ENCODE results near the gene CCDC57. TPM values are rescaled to one million over a fixed set of nuclear protein-coding genes. Genes with fewer than 3 reads are reported as not detected.

The CCDC57 gene
- polyA plus RNA-seq, 1 donor (not counting 4 experiments of a cell fraction or from before 2014, with no cell fraction given), result 19.2 TPM

DNA sequence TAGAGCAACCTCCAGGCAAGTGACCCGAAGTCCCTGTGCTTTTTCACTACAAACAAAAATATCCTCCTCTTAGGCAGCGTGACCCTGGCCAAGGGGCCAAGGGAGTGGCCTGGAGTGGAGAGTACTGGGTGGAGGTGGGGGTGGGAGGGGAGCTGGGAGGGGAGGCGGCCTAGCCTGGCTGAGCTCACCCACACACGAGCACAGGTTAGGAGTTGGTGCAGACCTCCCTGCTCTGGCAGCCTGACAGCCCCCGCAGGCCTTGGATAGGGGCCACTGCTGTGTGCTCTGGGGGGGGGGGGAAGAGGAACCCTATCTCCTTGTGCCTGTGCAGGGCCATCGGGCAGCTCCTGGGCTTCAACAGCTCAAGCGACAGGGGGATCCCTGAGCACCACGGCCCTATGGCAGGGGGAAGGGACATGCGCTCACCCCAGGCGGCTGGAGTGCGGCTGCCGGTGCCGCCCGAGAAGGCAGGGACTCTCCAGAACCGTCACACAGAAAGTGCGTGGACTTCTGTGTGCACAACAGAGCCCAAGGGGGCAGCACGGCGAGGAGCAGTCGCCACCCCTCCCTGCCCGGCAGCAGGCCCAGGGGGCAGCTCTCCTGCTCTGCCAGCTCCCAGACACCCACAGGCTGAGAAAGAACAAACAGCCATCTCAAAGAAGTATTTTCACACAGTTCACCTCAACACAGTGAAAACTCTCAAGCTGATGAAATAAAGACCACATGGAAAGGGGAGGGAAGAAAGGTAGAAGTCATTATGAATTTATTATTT is 29.5 kb upstream of the CCDC57 start:
- Histone ChIP-seq H3K4me3 (ENCODE audit: control insufficient read depth in 2 of 3, extremely low read depth in 1 of 3, insufficient read depth in 2 of 3, low read depth in 1 of 3, low read length in 3 of 3) (no peak overlapping the region), H3K4me1 (ENCODE audit: control insufficient read depth, extremely low read depth, insufficient read depth, low read length) (peaks cover 56% of the 10 kb centered on the region), H3K9me3 (ENCODE audit: control insufficient read depth, low read depth, low read length) (no peaks in the 10 kb centered on the region), H4K20me1 (ENCODE audit: control insufficient read depth, extremely low read depth, insufficient read depth, low read length) (peaks cover 19% of the 10 kb centered on the region), H3K9ac (ENCODE audit: control insufficient read depth, extremely low read depth, insufficient read depth, low read length) (peak overlapping the region; percentile 52), H2AFZ (ENCODE audit: control insufficient read depth, low read length) (no peak overlapping the region), H3K36me3 (ENCODE audit: control insufficient read depth in 2 of 2, extremely low read depth in 1 of 2, insufficient read depth in 2 of 2, low read length in 2 of 2) (peaks cover 37 to 53% of the 10 kb centered on the region in 2 experiments), H3K4me2 (ENCODE audit: control insufficient read depth, extremely low read depth, insufficient read depth, low read depth, low read length) (peak overlapping the region; percentile 22), H3K27me3 (ENCODE audit: control insufficient read depth, extremely low read depth, insufficient read depth, low read length) (no peaks in the 10 kb centered on the region), H3K79me2 (ENCODE audit: control insufficient read depth, insufficient read depth, low read length) (peaks cover 28% of the 10 kb centered on the region), H3K9me1 (ENCODE audit: control insufficient read depth, extremely low read depth, insufficient read depth, low read length) (peaks cover 2% of the 10 kb centered on the region), H3K27ac (ENCODE audit: control insufficient read depth, insufficient read depth, low read length) (peak overlapping the region; percentile 44)
- dilution Hi-C loops (cut with MboI; ENCODE audit: extremely low pct_ligation_motif_present, low sequenced_read_pairs), result no loop called here
- TF ChIP-seq, protein P1, sequence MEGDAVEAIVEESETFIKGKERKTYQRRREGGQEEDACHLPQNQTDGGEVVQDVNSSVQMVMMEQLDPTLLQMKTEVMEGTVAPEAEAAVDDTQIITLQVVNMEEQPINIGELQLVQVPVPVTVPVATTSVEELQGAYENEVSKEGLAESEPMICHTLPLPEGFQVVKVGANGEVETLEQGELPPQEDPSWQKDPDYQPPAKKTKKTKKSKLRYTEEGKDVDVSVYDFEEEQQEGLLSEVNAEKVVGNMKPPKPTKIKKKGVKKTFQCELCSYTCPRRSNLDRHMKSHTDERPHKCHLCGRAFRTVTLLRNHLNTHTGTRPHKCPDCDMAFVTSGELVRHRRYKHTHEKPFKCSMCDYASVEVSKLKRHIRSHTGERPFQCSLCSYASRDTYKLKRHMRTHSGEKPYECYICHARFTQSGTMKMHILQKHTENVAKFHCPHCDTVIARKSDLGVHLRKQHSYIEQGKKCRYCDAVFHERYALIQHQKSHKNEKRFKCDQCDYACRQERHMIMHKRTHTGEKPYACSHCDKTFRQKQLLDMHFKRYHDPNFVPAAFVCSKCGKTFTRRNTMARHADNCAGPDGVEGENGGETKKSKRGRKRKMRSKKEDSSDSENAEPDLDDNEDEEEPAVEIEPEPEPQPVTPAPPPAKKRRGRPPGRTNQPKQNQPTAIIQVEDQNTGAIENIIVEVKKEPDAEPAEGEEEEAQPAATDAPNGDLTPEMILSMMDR (optimal IDR thresholded peaks at IDR 0.05 in 1 of 3, IDR thresholded peaks at IDR 0.05 in 1 of 3, conservative IDR thresholded peaks at IDR 0.05 in 1 of 3; ENCODE audit: extremely low read depth in 1 of 3, insufficient read depth in 2 of 3, low read length in 3 of 3), result no peak
- no peak for TF ChIP-seq EZH2 (IDR thresholded peaks at IDR 0.05; ENCODE audit: low read length)
- DNase-seq (ENCODE audit: low read depth, low spot score), result no peak
- no peak for FAIRE-seq

DNA sequence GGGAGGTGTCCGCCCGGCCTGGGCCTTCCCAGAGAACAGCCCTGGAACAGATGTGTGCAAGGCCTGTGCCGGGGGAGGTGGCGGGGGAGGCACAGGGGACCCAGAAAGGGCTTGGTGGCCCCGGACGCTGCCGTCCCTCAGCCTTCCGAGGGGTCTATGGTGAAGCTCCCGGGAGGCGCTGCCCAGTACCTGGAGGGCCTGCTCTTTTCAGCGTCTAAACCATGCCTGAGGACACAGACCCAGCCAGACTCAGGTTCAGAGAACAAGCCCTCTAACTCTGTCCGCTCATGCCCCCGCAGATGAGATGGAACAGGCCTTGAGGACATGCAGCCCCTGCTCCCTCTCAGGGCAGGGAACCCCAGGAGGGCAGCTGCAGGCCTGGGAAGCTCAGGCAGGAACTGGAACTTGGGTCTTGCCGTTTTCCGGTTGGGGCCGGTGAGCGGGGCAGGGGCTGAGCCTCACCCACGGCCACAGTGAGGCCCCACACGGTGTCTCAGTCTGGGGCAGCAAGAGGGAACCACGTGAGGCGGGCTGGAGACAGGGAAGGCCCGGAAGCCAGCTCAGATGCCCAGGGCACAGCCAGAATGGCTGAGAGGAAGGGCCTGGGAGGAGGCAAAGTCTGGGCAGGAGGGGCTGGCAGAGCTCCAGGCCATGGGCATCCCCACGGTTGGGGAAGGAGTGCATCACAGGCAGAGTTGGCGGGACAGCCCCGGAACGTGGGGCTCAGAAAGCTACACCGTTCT is 28.7 kb upstream of the CCDC57 start:
- dilution Hi-C loops (cut with MboI; ENCODE audit: extremely low pct_ligation_motif_present, low sequenced_read_pairs), result no loop called here
- peak overlapping the region; percentile 22 for H3K4me2 ChIP-seq (ENCODE audit: control insufficient read depth, extremely low read depth, insufficient read depth, low read depth, low read length)

More for the DNA sequence above, 28.7 kb upstream of the CCDC57 start:
- H3K9me3 ChIP-seq (ENCODE audit: control insufficient read depth, low read depth, low read length), result no peaks in the 10 kb centered on the region
- H3K4me1 ChIP-seq (ENCODE audit: control insufficient read depth, extremely low read depth, insufficient read depth, low read length), result peaks cover 49% of the 10 kb centered on the region
- peak overlapping the region; percentile 44 for H3K27ac ChIP-seq (ENCODE audit: control insufficient read depth, insufficient read depth, low read length)
- DNase-seq (ENCODE audit: low read depth, low spot score) (no peak), FAIRE-seq (peak; percentile 77)
- TF ChIP-seq, protein P1 (optimal IDR thresholded peaks at IDR 0.05 in 1 of 3, IDR thresholded peaks at IDR 0.05 in 1 of 3, conservative IDR thresholded peaks at IDR 0.05 in 1 of 3; ENCODE audit: extremely low read depth in 1 of 3, insufficient read depth in 2 of 3, low read length in 3 of 3), result no peak
- no peak for TF ChIP-seq EZH2 (IDR thresholded peaks at IDR 0.05; ENCODE audit: low read length)
- H3K79me2 ChIP-seq (ENCODE audit: control insufficient read depth, insufficient read depth, low read length), result peaks cover 28% of the 10 kb centered on the region
- peaks cover 40 to 51% of the 10 kb centered on the region in 2 experiments for H3K36me3 ChIP-seq (ENCODE audit: control insufficient read depth in 2 of 2, extremely low read depth in 1 of 2, insufficient read depth in 2 of 2, low read length in 2 of 2)
- H4K20me1 ChIP-seq (ENCODE audit: control insufficient read depth, extremely low read depth, insufficient read depth, low read length), result peaks cover 19% of the 10 kb centered on the region
- no peak overlapping the region for H3K4me3 ChIP-seq (ENCODE audit: control insufficient read depth in 2 of 3, extremely low read depth in 1 of 3, insufficient read depth in 2 of 3, low read depth in 1 of 3, low read length in 3 of 3)
- peaks cover 2% of the 10 kb centered on the region for H3K9me1 ChIP-seq (ENCODE audit: control insufficient read depth, extremely low read depth, insufficient read depth, low read length)
- no peaks in the 10 kb centered on the region for H3K27me3 ChIP-seq (ENCODE audit: control insufficient read depth, extremely low read depth, insufficient read depth, low read length)
- no peak overlapping the region for H2AFZ ChIP-seq (ENCODE audit: control insufficient read depth, low read length)
- H3K9ac ChIP-seq (ENCODE audit: control insufficient read depth, extremely low read depth, insufficient read depth, low read length), result peak overlapping the region; percentile 52

Data from keratinocyte (primary cell).